Brain microvascular endothelial cell (primary cell): ENCODE measurements around the gene PROB1.

Experiments used
- DNase-seq: peaks from one replicate; pipeline ENCODE4 v3.0.0-alpha.2; 2020
- H3K27ac ChIP-seq: fragments of 250-450 bp; sonication (Bioruptor Pico); 2 replicates; pipeline ENCODE4 v1.5.1; 2020; ENCODE audit warnings: mild to moderate bottlenecking, moderate library complexity
- H3K27me3 ChIP-seq: fragments of 250-450 bp; sonication (Bioruptor Pico); replicated peaks from 2 replicates; pipeline ENCODE4 v1.5.1; 2020; ENCODE audit warnings: mild to moderate bottlenecking
- H3K36me3 ChIP-seq: fragments of 250-450 bp; sonication (Bioruptor Pico); replicated peaks from 2 replicates; pipeline ENCODE4 v1.5.1; 2020; ENCODE audit warnings: mild to moderate bottlenecking
- H3K4me3 ChIP-seq: 2 replicates; pipeline ENCODE4 v1.5.1; 2011; ENCODE audit warnings: low read depth, mild to moderate bottlenecking, control low read depth, low read length, moderate library complexity
- in situ Hi-C: cut with HindIII; loops from 2 replicates; pipeline ENCODE4 v1.10.0; 2017; ENCODE audit warnings: low sequenced_read_pairs, low pct_ligation_motif_present
- TF ChIP-seq, protein P1 (sequence below): IDR thresholded peaks from 2 replicates; pipeline ENCODE4 v1.5.1; 2011; ENCODE audit warnings: low read depth, mild to moderate bottlenecking, moderate library complexity, low read length, control low read depth, inconsistent platforms; ENCODE audit errors: missing control alignments

PROB1 gene

DNA sequence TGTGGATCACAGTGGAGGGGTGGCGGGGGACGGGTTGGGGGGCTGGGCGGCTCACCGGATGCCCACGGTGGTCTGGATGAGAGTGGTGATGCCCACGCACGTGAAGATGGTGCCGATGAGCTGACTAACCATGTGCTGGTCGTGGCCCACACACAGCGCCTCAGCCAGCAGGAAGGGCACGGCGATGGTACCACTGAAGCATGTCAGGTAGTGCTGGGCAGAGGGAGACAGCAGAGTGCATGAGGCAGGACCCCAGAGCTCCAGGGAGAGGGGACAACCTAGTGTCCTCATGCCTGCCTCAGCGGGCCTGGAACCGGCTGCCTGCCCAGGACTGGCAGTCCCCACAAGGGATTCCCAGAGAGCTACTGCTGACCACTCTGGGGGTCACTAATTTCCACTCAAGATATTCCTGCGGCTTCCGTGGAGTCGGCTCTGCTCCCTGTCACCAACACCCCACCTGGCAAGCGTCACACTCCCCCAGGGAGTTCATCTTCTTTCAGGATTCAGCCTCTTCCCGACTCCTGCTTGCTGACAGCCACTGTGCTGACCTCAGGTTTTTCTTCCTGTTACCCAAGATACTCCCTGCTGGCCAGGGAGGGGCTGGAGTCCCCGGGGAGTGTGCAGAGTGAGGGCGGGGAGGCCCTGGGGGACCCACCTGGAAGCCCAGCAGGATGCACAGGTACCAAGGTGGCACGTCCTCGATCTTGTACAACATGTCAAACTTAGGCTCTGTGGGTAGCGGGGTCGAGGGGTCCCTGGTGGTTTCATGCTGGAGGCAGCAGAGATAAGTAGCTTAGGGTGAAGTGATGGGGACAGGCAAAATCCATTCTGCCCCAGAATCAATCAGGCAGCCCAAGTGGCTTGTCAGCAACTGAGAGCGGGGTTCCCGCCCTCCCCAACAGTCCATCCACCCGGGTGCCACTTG lies 12.8 kb downstream of the PROB1 start:
- H3K27me3 ChIP-seq = no peaks in the 10 kb centered on the region
- H3K27ac ChIP-seq = no peak overlapping the region
- DNase-seq = no peak
- H3K36me3 ChIP-seq = no peaks in the 10 kb centered on the region
- H3K4me3 ChIP-seq = no peak overlapping the region
- in situ Hi-C loops = no loop called here
- TF ChIP-seq, protein P1, sequence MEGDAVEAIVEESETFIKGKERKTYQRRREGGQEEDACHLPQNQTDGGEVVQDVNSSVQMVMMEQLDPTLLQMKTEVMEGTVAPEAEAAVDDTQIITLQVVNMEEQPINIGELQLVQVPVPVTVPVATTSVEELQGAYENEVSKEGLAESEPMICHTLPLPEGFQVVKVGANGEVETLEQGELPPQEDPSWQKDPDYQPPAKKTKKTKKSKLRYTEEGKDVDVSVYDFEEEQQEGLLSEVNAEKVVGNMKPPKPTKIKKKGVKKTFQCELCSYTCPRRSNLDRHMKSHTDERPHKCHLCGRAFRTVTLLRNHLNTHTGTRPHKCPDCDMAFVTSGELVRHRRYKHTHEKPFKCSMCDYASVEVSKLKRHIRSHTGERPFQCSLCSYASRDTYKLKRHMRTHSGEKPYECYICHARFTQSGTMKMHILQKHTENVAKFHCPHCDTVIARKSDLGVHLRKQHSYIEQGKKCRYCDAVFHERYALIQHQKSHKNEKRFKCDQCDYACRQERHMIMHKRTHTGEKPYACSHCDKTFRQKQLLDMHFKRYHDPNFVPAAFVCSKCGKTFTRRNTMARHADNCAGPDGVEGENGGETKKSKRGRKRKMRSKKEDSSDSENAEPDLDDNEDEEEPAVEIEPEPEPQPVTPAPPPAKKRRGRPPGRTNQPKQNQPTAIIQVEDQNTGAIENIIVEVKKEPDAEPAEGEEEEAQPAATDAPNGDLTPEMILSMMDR = no peak

- no peak overlapping the region for H3K27ac ChIP-seq
- TF ChIP-seq, protein P1 = no peak
- in situ Hi-C loops = no loop called here
- no peak overlapping the region for H3K4me3 ChIP-seq
- H3K27me3 ChIP-seq = no peaks in the 10 kb centered on the region
- no peak for DNase-seq
- H3K36me3 ChIP-seq = no peaks in the 10 kb centered on the region
These were observed 15.1 kb downstream of the PROB1 start for GRCh38 chr5:139379626-139380449.

- TF ChIP-seq, protein P1 = no peak
These were observed 16.0 kb downstream of the PROB1 start for GRCh38 chr5:139378941-139379361.

GRCh38 chr5:139378101-139378825 lies 16.6 kb downstream of the PROB1 start:
- Histone ChIP-seq H3K27me3 (no peaks in the 10 kb centered on the region), H3K36me3 (no peaks in the 10 kb centered on the region), H3K27ac (no peak overlapping the region), H3K4me3 (no peak overlapping the region)
- in situ Hi-C loops = no loop called here
- DNase-seq = no peak
- TF ChIP-seq, protein P1 = no peak

More at GRCh38 chr5:139378941-139379361, 16.0 kb downstream of the PROB1 start:
- H3K27ac ChIP-seq = no peak overlapping the region
- in situ Hi-C loops = no loop called here
- no peaks in the 10 kb centered on the region for H3K36me3 ChIP-seq
- H3K27me3 ChIP-seq = no peaks in the 10 kb centered on the region
- no peak overlapping the region for H3K4me3 ChIP-seq
- no peak for DNase-seq

- TF ChIP-seq, protein P1 = no peak
- Histone ChIP-seq H3K27ac (no peak overlapping the region), H3K36me3 (peaks cover under 1% of the 10 kb centered on the region), H3K27me3 (no peaks in the 10 kb centered on the region), H3K4me3 (no peak overlapping the region)
- in situ Hi-C loops = no loop called here
- no peak for DNase-seq
These were observed 17.7 kb downstream of the PROB1 start for GRCh38 chr5:139377226-139377625.
